ENCODE results near the gene IRF8. TPM values are rescaled to one million over a fixed set of nuclear protein-coding genes. Genes with fewer than 3 reads are reported as not detected.

IRF8 gene
- total RNA-seq, 2 donors from 2014 or later = 6.2 to 8.2 TPM

DNA sequence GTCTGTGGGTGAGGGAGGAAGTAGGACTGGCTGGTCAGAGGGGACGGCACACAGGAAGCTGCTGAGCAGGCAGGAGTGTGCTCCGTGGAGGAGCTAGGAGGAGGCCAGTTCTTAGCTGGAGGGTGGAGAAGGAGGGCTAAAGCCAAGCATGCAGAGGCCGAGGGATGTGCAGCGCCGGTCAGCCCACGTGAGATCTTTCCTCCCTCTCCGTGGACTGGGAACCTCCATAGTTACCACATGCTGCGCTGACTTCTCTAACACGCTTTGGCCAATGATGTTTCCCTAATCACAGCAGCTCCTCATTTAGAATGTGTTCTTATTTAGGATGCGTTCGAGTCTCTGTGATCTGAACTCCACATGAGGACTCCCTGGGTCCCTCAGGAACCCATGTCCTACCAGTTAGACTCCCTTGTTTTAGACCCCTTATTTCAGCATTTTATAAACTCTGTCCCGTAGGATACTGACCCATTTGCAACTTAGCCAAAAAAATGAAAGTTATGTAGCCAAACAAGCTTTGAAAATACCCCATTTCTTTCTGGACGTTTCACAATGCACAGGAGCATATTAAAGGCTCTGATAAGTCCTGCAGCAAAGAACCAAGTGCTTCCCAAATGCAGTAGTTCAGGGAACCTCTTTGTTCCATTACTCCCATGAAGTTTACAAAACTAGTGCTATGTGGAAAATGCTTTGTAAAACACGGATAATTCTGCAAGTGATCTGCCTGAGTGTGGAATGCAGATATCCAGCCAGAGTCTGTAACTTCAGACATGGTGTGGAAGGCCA lies 51.4 kb downstream of the IRF8 start:
- Histone ChIP-seq H3K36me3 (replicated peaks in 1 of 2; ENCODE audit: insufficient read depth in 1 of 2, low read depth in 2 of 2) (no peaks in the 10 kb centered on the region), H3K27ac (no peak overlapping the region), H3K27me3 (no peaks in the 10 kb centered on the region), H3K9me3 (no peaks in the 10 kb centered on the region), H3K4me3 (no peak overlapping the region), H3K4me1 (no peaks in the 10 kb centered on the region)
- DNase-seq (no peak), ATAC-seq (no peak)
- TF ChIP-seq, protein P1, sequence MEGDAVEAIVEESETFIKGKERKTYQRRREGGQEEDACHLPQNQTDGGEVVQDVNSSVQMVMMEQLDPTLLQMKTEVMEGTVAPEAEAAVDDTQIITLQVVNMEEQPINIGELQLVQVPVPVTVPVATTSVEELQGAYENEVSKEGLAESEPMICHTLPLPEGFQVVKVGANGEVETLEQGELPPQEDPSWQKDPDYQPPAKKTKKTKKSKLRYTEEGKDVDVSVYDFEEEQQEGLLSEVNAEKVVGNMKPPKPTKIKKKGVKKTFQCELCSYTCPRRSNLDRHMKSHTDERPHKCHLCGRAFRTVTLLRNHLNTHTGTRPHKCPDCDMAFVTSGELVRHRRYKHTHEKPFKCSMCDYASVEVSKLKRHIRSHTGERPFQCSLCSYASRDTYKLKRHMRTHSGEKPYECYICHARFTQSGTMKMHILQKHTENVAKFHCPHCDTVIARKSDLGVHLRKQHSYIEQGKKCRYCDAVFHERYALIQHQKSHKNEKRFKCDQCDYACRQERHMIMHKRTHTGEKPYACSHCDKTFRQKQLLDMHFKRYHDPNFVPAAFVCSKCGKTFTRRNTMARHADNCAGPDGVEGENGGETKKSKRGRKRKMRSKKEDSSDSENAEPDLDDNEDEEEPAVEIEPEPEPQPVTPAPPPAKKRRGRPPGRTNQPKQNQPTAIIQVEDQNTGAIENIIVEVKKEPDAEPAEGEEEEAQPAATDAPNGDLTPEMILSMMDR (IDR thresholded peaks at IDR 0.05) = no peak
- no peak for TF ChIP-seq POLR2A (IDR thresholded peaks at IDR 0.05)
- intact Hi-C loops (cut with DNase I) = no loop called here
- WGBS, 2 donors = 50 to 61% methylated on average over 14 of the region's 14 CpGs

DNA sequence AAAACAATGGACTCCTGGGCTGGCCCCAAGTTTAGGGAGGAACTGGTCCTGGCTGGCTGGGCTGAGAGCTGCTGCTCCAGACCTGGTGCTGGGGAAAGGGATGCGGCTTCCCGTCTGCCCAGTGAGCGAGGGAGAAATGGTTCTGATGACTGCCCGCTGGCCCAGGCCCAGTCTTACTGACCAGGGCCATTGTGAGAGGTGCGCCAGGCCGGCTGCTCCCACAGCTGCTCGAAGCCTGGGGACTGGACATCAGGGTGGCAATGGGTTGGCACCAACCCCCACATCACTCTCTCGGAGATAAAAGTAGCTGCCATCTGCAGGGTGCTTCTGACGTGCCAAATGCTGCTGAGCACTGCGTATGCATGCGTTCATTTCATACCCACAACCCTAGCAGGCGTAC lies 53.2 kb downstream of the IRF8 start:
- H3K27ac ChIP-seq = no peak overlapping the region
- no peaks in the 10 kb centered on the region for H3K9me3 ChIP-seq
- H3K27me3 ChIP-seq = no peaks in the 10 kb centered on the region
- no peak for DNase-seq
- TF ChIP-seq, protein P1 (IDR thresholded peaks at IDR 0.05) = no peak
- no peak for TF ChIP-seq POLR2A (IDR thresholded peaks at IDR 0.05)
- intact Hi-C loops (cut with DNase I) = no loop called here
- H3K4me1 ChIP-seq = no peaks in the 10 kb centered on the region
- no peaks in the 10 kb centered on the region for H3K36me3 ChIP-seq (replicated peaks in 1 of 2; ENCODE audit: insufficient read depth in 1 of 2, low read depth in 2 of 2)
- H3K4me3 ChIP-seq = no peak overlapping the region
- 81 to 83% methylated on average over 8 to 12 of the region's 12 CpGs for WGBS, 2 donors
- no peak for ATAC-seq

DNA sequence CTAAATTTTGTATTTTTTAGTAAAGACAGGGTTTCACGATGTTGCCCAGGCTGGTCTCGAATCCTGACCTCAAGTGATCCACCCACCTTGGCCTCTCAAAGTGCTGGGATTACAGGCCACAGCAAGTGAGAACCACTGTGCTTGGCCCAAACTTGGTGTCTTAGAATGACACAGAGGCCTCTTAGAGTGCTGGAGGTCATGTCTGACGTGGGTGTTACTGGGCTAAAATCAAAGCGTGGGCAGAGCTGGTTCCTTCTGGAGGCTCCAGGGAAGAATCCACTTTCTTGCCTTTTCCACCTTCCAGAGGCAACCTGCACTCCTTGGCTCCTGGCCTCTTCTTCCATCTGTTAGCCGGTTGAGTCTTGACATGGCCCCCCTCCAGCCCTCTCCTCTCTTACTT lies 53.8 kb downstream of the IRF8 start:
- Histone ChIP-seq H3K27ac (no peak overlapping the region), H3K4me1 (no peaks in the 10 kb centered on the region), H3K9me3 (no peaks in the 10 kb centered on the region), H3K36me3 (replicated peaks in 1 of 2; ENCODE audit: insufficient read depth in 1 of 2, low read depth in 2 of 2) (no peaks in the 10 kb centered on the region), H3K4me3 (no peak overlapping the region), H3K27me3 (no peaks in the 10 kb centered on the region)
- TF ChIP-seq, protein P1 (IDR thresholded peaks at IDR 0.05) = no peak
- no peak for TF ChIP-seq POLR2A (IDR thresholded peaks at IDR 0.05)
- 84 to 86% methylated on average over 5 of the region's 5 CpGs for whole genome bisulfite sequencing, 2 donors
- DNase-seq (no peak), ATAC-seq (no peak)
- intact Hi-C loops (cut with DNase I) = no loop called here

DNA sequence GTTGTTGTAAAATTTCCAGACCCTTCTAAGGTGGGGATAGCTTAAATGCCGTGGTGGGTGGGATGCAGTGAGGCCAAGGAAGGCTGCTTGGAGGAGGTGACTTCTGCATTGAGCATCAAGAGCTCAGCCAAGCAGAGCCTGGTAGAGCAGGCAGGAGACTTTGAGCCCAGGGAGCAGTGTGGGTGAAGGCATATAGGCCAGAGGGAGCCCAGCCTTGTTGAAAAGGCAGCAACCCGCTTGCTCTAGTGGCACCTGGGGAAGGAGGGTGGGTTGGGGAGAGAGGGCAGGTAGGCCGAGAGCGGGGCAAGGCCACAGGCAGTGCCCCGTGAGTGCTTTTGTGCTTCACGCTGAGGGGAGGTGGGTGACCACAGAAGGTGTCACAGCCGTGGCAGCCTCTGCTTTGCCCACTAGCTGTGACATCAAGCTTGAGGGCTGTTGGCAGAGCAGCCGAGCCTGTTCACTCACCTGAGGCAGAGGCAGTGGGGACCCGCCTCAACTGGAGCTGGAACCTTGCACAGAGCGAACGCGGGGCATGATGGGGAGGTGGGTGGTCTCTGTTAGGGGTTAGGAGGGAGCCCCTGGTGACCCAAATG lies 56.1 kb downstream of the IRF8 start:
- WGBS, 2 donors = 76 to 80% methylated on average over 8 to 12 of the region's 12 CpGs
- TF ChIP-seq, protein P1 (IDR thresholded peaks at IDR 0.05) = no peak
- TF ChIP-seq POLR2A (IDR thresholded peaks at IDR 0.05) = no peak
- Histone ChIP-seq H3K4me1 (no peaks in the 10 kb centered on the region), H3K27me3 (no peaks in the 10 kb centered on the region), H3K9me3 (no peaks in the 10 kb centered on the region), H3K27ac (no peak overlapping the region), H3K4me3 (no peak overlapping the region), H3K36me3 (replicated peaks in 1 of 2; ENCODE audit: insufficient read depth in 1 of 2, low read depth in 2 of 2) (no peaks in the 10 kb centered on the region)
- ATAC-seq (no peak), DNase-seq (no peak)
- intact Hi-C loops (cut with DNase I) = no loop called here
